ENCODE measurements around the gene SMAD5.

The SMAD5 gene

GRCh38 chr5:136115183-136115865 is 17.3 kb upstream of the SMAD5 start:
- DNase-seq: no peak

GRCh38 chr5:136120529-136120928 is 12.1 kb upstream of the SMAD5 start:
- DNase-seq: no peak

GRCh38 chr5:136123236-136123768 is 9.3 kb upstream of the SMAD5 start:
- DNase-seq: no peak

GRCh38 chr5:136127560-136127959 is 5.1 kb upstream of the SMAD5 start:
- no peak for DNase-seq

- peak in 1 of 2 donors; percentile 23 for DNase-seq
Observed at GRCh38 chr5:136128481-136128880, 4.2 kb upstream of the SMAD5 start.

GRCh38 chr5:136129445-136129844 is 3.2 kb upstream of the SMAD5 start:
- DNase-seq: no peak

- DNase-seq: no peak
Observed at GRCh38 chr5:136130581-136130980, 2.1 kb upstream of the SMAD5 start.

- DNase-seq: peak; percentile 2 to 47
Observed at GRCh38 chr5:136132087-136132486, 558 bp upstream of the SMAD5 start.

GRCh38 chr5:136133222-136133921 is 727 bp downstream of the SMAD5 start:
- DNase-seq: peak; percentile 8 to 22

- no peak for DNase-seq
Observed at GRCh38 chr5:136133922-136134379, 1.3 kb downstream of the SMAD5 start.

GRCh38 chr5:136134653-136135052 is 2.0 kb downstream of the SMAD5 start:
- DNase-seq: no peak

GRCh38 chr5:136135536-136135935 is 2.9 kb downstream of the SMAD5 start:
- DNase-seq: no peak

GRCh38 chr5:136137497-136138220 is 5.0 kb downstream of the SMAD5 start:
- no peak for DNase-seq

GRCh38 chr5:136141561-136141960 is 8.9 kb downstream of the SMAD5 start:
- DNase-seq: no peak

GRCh38 chr5:136143312-136143711 is 10.7 kb downstream of the SMAD5 start:
- DNase-seq: no peak

- DNase-seq: no peak
Observed at GRCh38 chr5:136143763-136144162, 11.1 kb downstream of the SMAD5 start.

- DNase-seq: no peak
Observed at GRCh38 chr5:136145030-136145429, 12.4 kb downstream of the SMAD5 start.

- no peak for DNase-seq
Observed at GRCh38 chr5:136146201-136146600, 13.6 kb downstream of the SMAD5 start.

- no peak for DNase-seq
Observed at GRCh38 chr5:136147632-136148031, 15.0 kb downstream of the SMAD5 start.

- no peak for DNase-seq
Observed at GRCh38 chr5:136149891-136150290, 17.2 kb downstream of the SMAD5 start.

- no peak for DNase-seq
Observed at GRCh38 chr5:136153581-136154236, 21.1 kb downstream of the SMAD5 start.

GRCh38 chr5:136155078-136155477 is 22.4 kb downstream of the SMAD5 start:
- no peak for DNase-seq

GRCh38 chr5:136155761-136156160 is 23.1 kb downstream of the SMAD5 start:
- DNase-seq: no peak

Measured in hippocampal formation (tissue), 2 donors.